ENCODE results near the gene PROSER2. TPM values are rescaled to one million over a fixed set of nuclear protein-coding genes. Genes with fewer than 3 reads are reported as not detected.
A peak's percentile ranks its signal among the peaks of the same experiment; 100 is the strongest.

The PROSER2 gene
- total and polyA plus RNA-seq, 9 of the 15 experiments (the other 6 are each of a cell fraction or from before 2014, with no cell fraction given), result 0.62 to 14.8 (median 2.9) TPM

- TF ChIP-seq TGIF2 (CRISPR knock-in tag; IDR thresholded peaks at IDR 0.05), result no peak
- peak; percentile 82 for TF ChIP-seq RBM25 (IDR thresholded peaks at IDR 0.05; ENCODE audit: low read depth, low read length, severe bottlenecking)
- no peak for TF ChIP-seq HOMEZ (CRISPR knock-in tag; IDR thresholded peaks at IDR 0.05)
- TF ChIP-seq ZKSCAN1 (IDR thresholded peaks at IDR 0.05; ENCODE audit: low read depth, low read length), result no peak
- no peak for TF ChIP-seq CCAR2 (IDR thresholded peaks at IDR 0.05; ENCODE audit: low read depth, low read length)
- TF ChIP-seq ZFP91 (CRISPR knock-in tag; IDR thresholded peaks at IDR 0.05), result peak; percentile 92
- TF ChIP-seq E2F8 (IDR thresholded peaks at IDR 0.05; ENCODE audit: low read depth, partially characterized antibody), result no peak
- no peak for TF ChIP-seq ZBTB34 (CRISPR knock-in tag; IDR thresholded peaks at IDR 0.05)
- TF ChIP-seq ZNF766 (CRISPR knock-in tag; conservative IDR thresholded peaks at IDR 0.05), result peak; percentile 88
- TF ChIP-seq MYC (IDR thresholded peaks at IDR 0.05; ENCODE audit: low read depth, low read length), result 0 out of 2 replicates have a peak, but pooled peaks have one; percentile 9
- no peak for TF ChIP-seq MYC (CRISPR knock-in tag; IDR thresholded peaks at IDR 0.05; ENCODE audit: borderline replicate concordance, low read depth)
- peak; percentile 54 for TF ChIP-seq KDM5B (IDR thresholded peaks at IDR 0.05; ENCODE audit: insufficient replicate concordance, low read depth, low read length)
- TF ChIP-seq DPF2 (IDR thresholded peaks at IDR 0.05), result no peak
- TF ChIP-seq SUPT5H (IDR thresholded peaks at IDR 0.05), result peak; percentile 69
- peak in 1 of 3 experiments; percentile 71; a peak in 2 of 6 replicates for TF ChIP-seq ZBTB11 (CRISPR knock-in tag; IDR thresholded peaks at IDR 0.05)
Measured at GRCh38 chr10:11823122-11823988, at the start of gene PROSER2 (continued).
